ENCODE results near the gene TFCP2L1. TPM values are rescaled to one million over a fixed set of nuclear protein-coding genes. Genes with fewer than 3 reads are reported as not detected.
"Not testable (repeated sequence)": the region's sequence is repeated elsewhere in the genome, so short reads cannot be mapped to it uniquely, and the experiment has no call there.

The TFCP2L1 gene
- total RNA-seq, 2 experiments from 2014 or later = 0.03 to 0.06 TPM

- POLR2A ChIA-PET = no interaction called here
- Mint-ChIP-seq H3K27me3 (peaks cover 43% of the 10 kb centered on the region), H3K4me3 (no peak overlapping the region), H3K9me3 (no peaks in the 10 kb centered on the region), H3K36me3 (no peaks in the 10 kb centered on the region), H3K4me1 (no peaks in the 10 kb centered on the region), H3K27ac (no peak overlapping the region)
- DNase-seq = no peak
- no peak for ATAC-seq (ENCODE audit: low read depth)
These were observed 24.3 kb upstream of the TFCP2L1 start for GRCh38 chr2:121309323-121309722.

DNA sequence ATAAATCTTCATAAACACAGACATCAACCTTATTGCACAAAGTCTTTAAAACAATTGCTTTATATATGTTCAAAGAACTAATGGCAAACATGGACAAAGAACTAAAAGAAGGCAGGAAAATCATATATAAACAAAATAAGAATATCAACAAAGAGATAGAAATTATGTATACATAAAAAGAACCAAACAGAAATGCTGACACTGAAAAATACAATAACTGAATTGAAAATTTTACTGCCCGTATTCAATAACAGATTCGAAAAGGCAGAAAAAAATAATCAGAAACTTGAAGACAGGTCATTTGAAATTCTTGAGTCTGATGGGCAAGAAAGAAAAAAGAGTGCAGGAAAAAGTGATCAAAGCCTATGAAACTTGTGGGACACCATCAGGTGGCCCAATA, 22.0 kb upstream of the TFCP2L1 start:
- Mint-ChIP-seq H3K27me3 (peaks cover 44% of the 10 kb centered on the region), H3K9me3 (no peaks in the 10 kb centered on the region), H3K36me3 (no peaks in the 10 kb centered on the region), H3K4me3 (no peak overlapping the region), H3K4me1 (no peaks in the 10 kb centered on the region), H3K27ac (no peak overlapping the region)
- no peak for ATAC-seq (ENCODE audit: low read depth)
- POLR2A ChIA-PET = no interaction called here
- DNase-seq = no peak

- Mint-ChIP-seq H3K9me3 (no peaks in the 10 kb centered on the region), H3K36me3 (no peaks in the 10 kb centered on the region), H3K4me3 (no peak overlapping the region), H3K27me3 (peaks cover 43% of the 10 kb centered on the region), H3K4me1 (no peaks in the 10 kb centered on the region), H3K27ac (no peak overlapping the region)
- ATAC-seq (ENCODE audit: low read depth) (no peak), DNase-seq (no peak)
- POLR2A ChIA-PET = no interaction called here
These were observed 19.9 kb upstream of the TFCP2L1 start for GRCh38 chr2:121304941-121305340.

GRCh38 chr2:121303531-121304263, 18.7 kb upstream of the TFCP2L1 start:
- POLR2A ChIA-PET = no interaction called here
- no peaks in the 10 kb centered on the region for H3K9me3 Mint-ChIP-seq

DNA sequence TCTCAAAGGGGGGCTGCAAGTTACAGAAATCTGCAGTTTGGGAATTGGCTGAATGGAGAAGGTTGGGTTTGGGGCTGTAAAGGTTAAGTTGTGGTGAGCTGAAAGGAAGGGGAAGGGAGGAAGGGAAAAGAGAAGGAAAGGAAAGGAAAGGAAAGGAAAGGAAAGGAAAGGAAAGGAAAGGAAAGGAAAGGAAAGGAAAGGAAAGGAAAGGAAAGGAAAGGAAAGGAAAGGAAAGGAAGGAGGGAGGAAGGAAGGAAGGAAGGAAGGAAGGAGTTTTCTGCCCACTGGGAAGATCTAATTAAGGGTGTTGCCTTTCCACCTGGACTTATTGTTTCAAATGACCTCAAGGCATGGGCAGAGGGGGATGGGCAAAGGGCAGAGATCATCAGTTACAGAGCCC, 16.2 kb upstream of the TFCP2L1 start:
- H3K27ac Mint-ChIP-seq; H3K4me3 Mint-ChIP-seq; POLR2A ChIA-PET; H3K9me3 Mint-ChIP-seq; H3K4me1 Mint-ChIP-seq; H3K36me3 Mint-ChIP-seq; DNase-seq; ATAC-seq (ENCODE audit: low read depth): not testable (repeated sequence)
- peaks cover 22% of the 10 kb centered on the region for H3K27me3 Mint-ChIP-seq

More at GRCh38 chr2:121303531-121304263, 18.7 kb upstream of the TFCP2L1 start:
- no peak overlapping the region for H3K4me3 Mint-ChIP-seq
- H3K27me3 Mint-ChIP-seq = peaks cover 35% of the 10 kb centered on the region
- H3K27ac Mint-ChIP-seq = no peak overlapping the region
- ATAC-seq (ENCODE audit: low read depth) (no peak), DNase-seq (no peak)
- no peaks in the 10 kb centered on the region for H3K36me3 Mint-ChIP-seq
- no peaks in the 10 kb centered on the region for H3K4me1 Mint-ChIP-seq

- POLR2A ChIA-PET = no interaction called here
- Mint-ChIP-seq H3K9me3 (no peaks in the 10 kb centered on the region), H3K27me3 (peaks cover 10% of the 10 kb centered on the region), H3K4me1 (no peaks in the 10 kb centered on the region), H3K4me3 (no peak overlapping the region), H3K27ac (no peak overlapping the region), H3K36me3 (no peaks in the 10 kb centered on the region)
- ATAC-seq (ENCODE audit: low read depth) (no peak), DNase-seq (no peak)
These were observed 13.5 kb upstream of the TFCP2L1 start for GRCh38 chr2:121298476-121298875.

- H3K9me3 Mint-ChIP-seq; H3K27ac Mint-ChIP-seq; H3K27me3 Mint-ChIP-seq; H3K4me1 Mint-ChIP-seq; ATAC-seq (ENCODE audit: low read depth); POLR2A ChIA-PET; H3K36me3 Mint-ChIP-seq; DNase-seq; H3K4me3 Mint-ChIP-seq: not testable (repeated sequence)
These were observed 12.9 kb upstream of the TFCP2L1 start for GRCh38 chr2:121297866-121298265.

- ATAC-seq (ENCODE audit: low read depth) (no peak), DNase-seq (no peak)
- Mint-ChIP-seq H3K36me3 (no peaks in the 10 kb centered on the region), H3K4me1 (no peaks in the 10 kb centered on the region), H3K9me3 (no peaks in the 10 kb centered on the region), H3K27me3 (peaks cover 8% of the 10 kb centered on the region), H3K4me3 (no peak overlapping the region), H3K27ac (no peak overlapping the region)
- POLR2A ChIA-PET = no interaction called here
These were observed 12.3 kb upstream of the TFCP2L1 start for GRCh38 chr2:121297217-121297830.

GRCh38 chr2:121295911-121296650, 11.1 kb upstream of the TFCP2L1 start:
- H3K4me3 Mint-ChIP-seq = no peak overlapping the region
- H3K36me3 Mint-ChIP-seq = no peaks in the 10 kb centered on the region
- POLR2A ChIA-PET = no interaction called here
- peaks cover 7% of the 10 kb centered on the region for H3K27me3 Mint-ChIP-seq
- DNase-seq (no peak), ATAC-seq (ENCODE audit: low read depth) (no peak)
- H3K27ac Mint-ChIP-seq = no peak overlapping the region
- H3K9me3 Mint-ChIP-seq = no peaks in the 10 kb centered on the region
- H3K4me1 Mint-ChIP-seq = no peaks in the 10 kb centered on the region

DNA sequence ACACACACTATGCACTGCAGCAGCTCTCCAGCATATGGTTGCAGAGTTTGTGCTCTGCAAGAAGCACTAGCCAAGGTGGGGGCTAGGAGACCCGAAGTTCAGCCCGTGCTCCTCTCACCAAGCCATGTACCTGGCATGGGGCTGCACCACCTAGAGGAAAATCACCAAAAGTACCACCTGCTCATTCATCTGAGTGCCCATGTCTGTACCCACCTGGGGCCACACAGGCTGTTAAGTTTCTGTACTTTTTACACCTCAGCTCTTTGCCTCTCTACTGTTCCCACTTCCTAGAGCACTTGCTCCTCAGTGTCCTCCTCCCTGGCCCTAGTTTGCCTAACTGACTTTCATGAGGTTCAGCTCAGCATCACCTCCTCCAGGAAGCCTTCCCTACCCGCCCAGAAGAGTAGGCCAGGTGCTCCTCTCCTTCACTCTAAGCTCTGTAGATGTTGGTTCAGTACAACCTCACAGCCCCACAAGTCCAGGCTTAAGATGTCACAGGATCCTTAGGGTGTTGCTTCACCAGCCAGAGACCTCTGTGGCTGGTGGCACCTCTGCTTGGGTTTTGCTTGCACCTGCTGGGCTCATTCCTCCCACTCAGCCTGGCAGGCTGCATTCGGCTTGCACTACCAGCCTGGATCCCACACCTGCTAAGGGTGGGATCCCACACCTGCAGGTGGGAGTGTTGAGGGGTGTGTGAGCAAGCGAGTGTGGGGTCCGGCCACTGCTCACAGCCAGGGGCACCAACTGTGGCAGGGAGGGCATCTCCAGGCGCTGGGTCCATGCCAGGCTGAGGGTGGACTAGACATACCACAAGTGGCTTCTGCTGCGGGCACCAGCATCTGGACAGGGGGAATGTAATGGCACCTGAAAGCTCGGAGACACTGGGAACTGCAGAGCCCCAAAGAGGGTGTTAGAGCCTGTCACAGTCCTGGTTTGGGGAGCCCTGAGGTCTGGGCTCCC, 10.2 kb upstream of the TFCP2L1 start:
- DNase-seq = no peak
- Mint-ChIP-seq H3K36me3 (no peaks in the 10 kb centered on the region), H3K4me1 (no peaks in the 10 kb centered on the region), H3K27me3 (no peaks in the 10 kb centered on the region), H3K9me3 (no peaks in the 10 kb centered on the region), H3K4me3 (no peak overlapping the region), H3K27ac (no peak overlapping the region)
- POLR2A ChIA-PET = no interaction called here
- ATAC-seq (ENCODE audit: low read depth) = no peak

DNA sequence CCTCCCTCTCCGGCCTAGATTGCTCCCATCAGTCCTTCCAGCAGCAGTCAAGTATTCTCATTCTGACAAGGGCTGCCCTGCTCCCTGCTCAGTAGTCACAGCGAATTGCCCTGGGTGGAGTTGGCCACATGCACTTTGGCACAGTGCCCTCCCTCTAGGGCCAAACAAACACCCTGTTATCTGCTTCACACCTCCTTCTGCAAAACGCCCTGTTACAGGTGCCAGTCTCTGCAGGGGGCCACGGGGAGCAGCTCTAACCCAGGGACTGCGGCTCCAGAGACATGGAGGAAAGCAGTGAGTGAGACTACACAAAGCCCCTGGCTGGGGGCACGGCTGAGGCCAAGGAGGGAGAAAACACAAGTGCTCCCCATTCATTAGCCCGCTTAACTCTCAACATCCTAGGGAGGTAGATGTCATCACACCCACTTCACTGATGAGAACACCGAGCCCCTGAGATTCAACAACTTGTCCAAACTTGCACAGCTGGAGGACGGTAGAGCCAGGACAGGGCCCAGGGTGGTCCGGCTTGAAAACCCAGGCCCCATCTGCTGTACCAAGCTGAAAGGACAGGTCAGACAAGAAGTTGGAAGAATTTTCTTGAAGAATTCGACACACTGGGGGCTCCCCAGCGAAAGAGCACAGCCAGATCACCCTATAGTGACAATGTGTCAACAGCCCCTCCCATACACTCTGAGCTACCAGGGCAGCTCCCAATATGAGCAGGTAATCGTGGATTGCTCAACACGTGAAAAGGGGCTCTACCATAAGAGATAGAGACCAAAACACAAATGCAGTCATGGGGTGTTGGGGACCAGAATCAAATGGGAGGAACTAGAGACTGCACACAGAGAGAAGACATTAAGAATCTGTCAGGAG, 8.7 kb upstream of the TFCP2L1 start:
- H3K4me3 Mint-ChIP-seq = no peak overlapping the region
- no peak overlapping the region for H3K27ac Mint-ChIP-seq
- no peak for ATAC-seq (ENCODE audit: low read depth)
- H3K36me3 Mint-ChIP-seq = no peaks in the 10 kb centered on the region
- POLR2A ChIA-PET = no interaction called here
- DNase-seq = no peak
- no peaks in the 10 kb centered on the region for H3K4me1 Mint-ChIP-seq
- H3K9me3 Mint-ChIP-seq = no peaks in the 10 kb centered on the region
- H3K27me3 Mint-ChIP-seq = peaks cover 2% of the 10 kb centered on the region

GRCh38 chr2:121291251-121291580, 6.2 kb upstream of the TFCP2L1 start:
- POLR2A ChIA-PET = no interaction called here
- H3K36me3 Mint-ChIP-seq = no peaks in the 10 kb centered on the region
- H3K4me1 Mint-ChIP-seq = no peaks in the 10 kb centered on the region
- no peak overlapping the region for H3K27ac Mint-ChIP-seq
- no peaks in the 10 kb centered on the region for H3K9me3 Mint-ChIP-seq
- no peak for DNase-seq
- no peak for ATAC-seq (ENCODE audit: low read depth)
- H3K4me3 Mint-ChIP-seq = no peak overlapping the region
- H3K27me3 Mint-ChIP-seq = peaks cover 10% of the 10 kb centered on the region
